Ishikawa (cell line): ENCODE measurements around the gene ARHGAP20.

Source experiments
- CEBPB ChIP-seq: IDR thresholded peaks from 2 replicates; pipeline ENCODE4 v1.6.1; 2012
- CREB1 ChIP-seq: IDR thresholded peaks from 2 replicates; pipeline ENCODE4 v1.6.1; 2012; ENCODE audit warnings: low read depth
- EGR1 ChIP-seq: IDR thresholded peaks from 2 replicates; pipeline ENCODE4 v1.6.1; 2012
- EP300 ChIP-seq: IDR thresholded peaks from 2 replicates; pipeline ENCODE4 v1.6.1; 2012; ENCODE audit warnings: borderline replicate concordance
- FOXM1 ChIP-seq: IDR thresholded peaks from 2 replicates; pipeline ENCODE4 v1.6.1; 2012; ENCODE audit warnings: low read depth, borderline replicate concordance
- MAX ChIP-seq: IDR thresholded peaks from 2 replicates; pipeline ENCODE4 v1.6.1; 2012
- NFIC ChIP-seq: IDR thresholded peaks from 2 replicates; pipeline ENCODE4 v1.6.1; 2012
- RAD21 ChIP-seq: IDR thresholded peaks from 2 replicates; pipeline ENCODE4 v1.6.1; 2012; ENCODE audit warnings: low read depth
- TAF1 ChIP-seq: IDR thresholded peaks from 2 replicates; pipeline ENCODE4 v1.6.1; 2012; ENCODE audit warnings: low read depth, mild to moderate bottlenecking
- TCF12 ChIP-seq: IDR thresholded peaks from 2 replicates; pipeline ENCODE4 v1.6.1; 2012; ENCODE audit warnings: low read depth
- TEAD4 ChIP-seq: IDR thresholded peaks from 2 replicates; pipeline ENCODE4 v1.6.1; 2012
- YY1 ChIP-seq: IDR thresholded peaks from 2 replicates; pipeline ENCODE4 v1.6.1; 2012; ENCODE audit warnings: low read depth
- ZBTB7A ChIP-seq: IDR thresholded peaks from 2 replicates; pipeline ENCODE4 v1.6.1; 2012; ENCODE audit warnings: low read depth
- TF ChIP-seq, protein P1 (sequence below): IDR thresholded peaks from 2 replicates; pipeline ENCODE4 v1.6.1; 2012
- TF ChIP-seq, protein P2 (sequence below): IDR thresholded peaks from 2 replicates; pipeline ENCODE4 v1.6.1; 2012; ENCODE audit warnings: low read depth, mild to moderate bottlenecking

The ARHGAP20 gene

DNA sequence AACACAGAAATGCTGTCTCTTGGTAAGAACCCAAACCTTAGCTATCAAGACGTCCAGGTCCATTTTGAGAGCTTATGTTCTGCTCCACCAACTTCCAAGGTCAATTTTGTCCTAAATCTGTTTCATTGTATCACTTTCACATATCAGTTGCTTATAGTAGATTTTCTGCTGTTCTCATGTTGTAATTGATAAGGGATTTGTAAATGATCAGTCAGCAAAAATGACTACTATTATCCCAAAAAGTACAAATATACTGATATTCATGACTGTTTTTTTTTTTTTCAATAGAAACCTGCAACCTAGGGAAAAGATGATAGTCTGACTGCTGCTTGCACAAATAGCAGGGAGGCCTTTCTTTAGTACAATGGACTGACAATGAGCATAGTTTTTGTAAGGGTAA lies 128.1 kb downstream of the ARHGAP20 start:
- TF ChIP-seq TCF12 (no peak), EGR1 (no peak), TAF1 (no peak), TEAD4 (no peak), NFIC (no peak), CREB1 (no peak), EP300 (no peak), ZBTB7A (no peak), RAD21 (no peak), CEBPB (no peak), YY1 (no peak), MAX (no peak), FOXM1 (no peak)
- TF ChIP-seq, protein P1, sequence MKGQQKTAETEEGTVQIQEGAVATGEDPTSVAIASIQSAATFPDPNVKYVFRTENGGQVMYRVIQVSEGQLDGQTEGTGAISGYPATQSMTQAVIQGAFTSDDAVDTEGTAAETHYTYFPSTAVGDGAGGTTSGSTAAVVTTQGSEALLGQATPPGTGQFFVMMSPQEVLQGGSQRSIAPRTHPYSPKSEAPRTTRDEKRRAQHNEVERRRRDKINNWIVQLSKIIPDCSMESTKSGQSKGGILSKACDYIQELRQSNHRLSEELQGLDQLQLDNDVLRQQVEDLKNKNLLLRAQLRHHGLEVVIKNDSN = no peak
- TF ChIP-seq, protein P2, sequence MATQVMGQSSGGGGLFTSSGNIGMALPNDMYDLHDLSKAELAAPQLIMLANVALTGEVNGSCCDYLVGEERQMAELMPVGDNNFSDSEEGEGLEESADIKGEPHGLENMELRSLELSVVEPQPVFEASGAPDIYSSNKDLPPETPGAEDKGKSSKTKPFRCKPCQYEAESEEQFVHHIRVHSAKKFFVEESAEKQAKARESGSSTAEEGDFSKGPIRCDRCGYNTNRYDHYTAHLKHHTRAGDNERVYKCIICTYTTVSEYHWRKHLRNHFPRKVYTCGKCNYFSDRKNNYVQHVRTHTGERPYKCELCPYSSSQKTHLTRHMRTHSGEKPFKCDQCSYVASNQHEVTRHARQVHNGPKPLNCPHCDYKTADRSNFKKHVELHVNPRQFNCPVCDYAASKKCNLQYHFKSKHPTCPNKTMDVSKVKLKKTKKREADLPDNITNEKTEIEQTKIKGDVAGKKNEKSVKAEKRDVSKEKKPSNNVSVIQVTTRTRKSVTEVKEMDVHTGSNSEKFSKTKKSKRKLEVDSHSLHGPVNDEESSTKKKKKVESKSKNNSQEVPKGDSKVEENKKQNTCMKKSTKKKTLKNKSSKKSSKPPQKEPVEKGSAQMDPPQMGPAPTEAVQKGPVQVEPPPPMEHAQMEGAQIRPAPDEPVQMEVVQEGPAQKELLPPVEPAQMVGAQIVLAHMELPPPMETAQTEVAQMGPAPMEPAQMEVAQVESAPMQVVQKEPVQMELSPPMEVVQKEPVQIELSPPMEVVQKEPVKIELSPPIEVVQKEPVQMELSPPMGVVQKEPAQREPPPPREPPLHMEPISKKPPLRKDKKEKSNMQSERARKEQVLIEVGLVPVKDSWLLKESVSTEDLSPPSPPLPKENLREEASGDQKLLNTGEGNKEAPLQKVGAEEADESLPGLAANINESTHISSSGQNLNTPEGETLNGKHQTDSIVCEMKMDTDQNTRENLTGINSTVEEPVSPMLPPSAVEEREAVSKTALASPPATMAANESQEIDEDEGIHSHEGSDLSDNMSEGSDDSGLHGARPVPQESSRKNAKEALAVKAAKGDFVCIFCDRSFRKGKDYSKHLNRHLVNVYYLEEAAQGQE = no peak

- TF ChIP-seq ZBTB7A (no peak), EGR1 (no peak), YY1 (no peak), MAX (no peak), CEBPB (no peak), EP300 (no peak), FOXM1 (no peak)
- TF ChIP-seq, protein P2 = no peak
Measured at GRCh38 chr11:110582728-110583432, 129.4 kb downstream of the ARHGAP20 start.

DNA sequence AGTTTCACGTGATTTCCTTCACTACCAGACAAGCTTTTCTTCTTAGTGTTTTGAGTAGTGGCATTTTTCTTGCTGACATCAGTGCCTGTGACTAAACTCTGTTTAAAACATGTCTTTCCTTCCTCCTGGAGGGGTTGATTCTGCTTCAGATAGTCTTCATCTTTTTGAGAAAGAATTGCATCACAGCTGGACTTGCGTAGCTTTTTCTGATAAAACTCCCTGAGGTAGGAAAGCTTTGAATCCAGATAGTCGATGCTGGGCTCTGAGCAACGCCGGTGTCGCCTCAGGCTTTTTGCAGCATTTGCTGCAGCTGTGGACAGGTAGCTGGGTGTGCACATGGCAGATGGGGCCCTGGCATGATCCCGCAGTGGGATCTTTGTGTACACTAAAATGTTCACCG lies 131.7 kb downstream of the ARHGAP20 start:
- TF ChIP-seq RAD21 (no peak), EGR1 (no peak), TAF1 (no peak), FOXM1 (no peak), TEAD4 (no peak)
- TF ChIP-seq, protein P2 = no peak

DNA sequence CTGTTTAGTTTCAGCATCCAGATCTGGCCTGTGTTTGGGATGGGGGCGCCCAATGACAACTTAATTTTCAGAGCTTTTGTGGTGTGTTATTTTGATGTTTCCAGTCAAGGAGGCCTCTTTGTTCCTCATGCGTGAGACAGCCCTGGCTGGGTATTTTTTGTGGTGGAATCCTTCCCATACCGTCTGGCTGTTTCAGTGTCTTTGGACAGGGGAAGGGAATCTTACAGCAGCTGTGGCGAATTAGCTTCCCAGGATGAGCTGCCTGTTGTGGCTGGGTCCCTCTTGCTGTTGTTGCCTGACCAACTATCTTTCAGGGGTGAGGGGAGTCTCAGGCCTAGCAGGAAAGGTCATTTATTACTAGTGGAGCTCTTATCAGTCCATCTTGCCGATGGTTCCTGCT lies 138.8 kb downstream of the ARHGAP20 start:
- TF ChIP-seq FOXM1 (no peak), CREB1 (no peak)

DNA sequence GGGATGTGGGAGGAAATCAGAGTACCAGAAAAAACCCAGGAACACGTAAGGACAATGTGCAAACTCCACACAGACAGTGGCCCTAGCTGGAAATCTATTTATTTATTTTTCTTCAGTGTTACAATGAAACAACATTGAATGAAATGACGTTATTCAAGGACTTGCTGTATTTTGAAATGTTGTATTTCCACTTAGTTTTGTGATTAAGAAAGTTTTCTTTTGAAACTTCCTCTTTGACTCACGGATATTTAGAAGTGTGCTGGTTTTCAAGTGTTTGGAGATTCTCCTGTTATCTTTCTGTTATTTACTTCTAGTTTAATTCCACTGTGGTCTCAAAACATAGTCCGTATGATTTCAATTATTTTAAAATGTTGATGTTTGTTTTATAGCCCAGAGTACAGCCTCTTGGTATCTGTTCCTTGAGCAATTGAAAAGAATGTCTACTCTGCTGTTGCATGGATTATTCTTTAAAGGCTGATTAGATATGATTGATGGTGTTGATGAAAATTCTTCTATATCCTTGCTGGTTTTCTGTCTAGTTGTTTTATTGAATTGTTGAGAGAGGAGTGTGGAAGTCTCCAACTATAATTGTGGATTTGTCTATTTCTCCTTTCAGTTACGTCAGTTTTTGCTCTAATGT lies 141.0 kb downstream of the ARHGAP20 start:
- TF ChIP-seq CREB1 (no peak), TCF12 (no peak), TEAD4 (no peak), YY1 (no peak), TAF1 (no peak), CEBPB (no peak)
- TF ChIP-seq, protein P1 = no peak
